GM23338 (cell line): Measurements from ENCODE around the gene EDEM3. TPM values are rescaled to one million over a fixed set of nuclear protein-coding genes. Genes with fewer than 3 reads are reported as not detected.

Source experiments
- ATAC-seq: fragments of 200-7000 bp; cut with Tn5 transposase; 3 replicates; pipeline ENCODE4 v1.9.1; 2020
- DNase-seq: peaks from one replicate; pipeline ENCODE4 v3.0.0-alpha.2; 2015; ENCODE audit warnings: low spot score
- H2AFZ ChIP-seq: fragments of 200-600 bp; sonication (generic); 2 replicates; pipeline ENCODE4 v1.8.0; 2016; ENCODE audit warnings: antibody characterized with exemption, mild to moderate bottlenecking, moderate library complexity
- H3F3A ChIP-seq: fragments of 200-600 bp; sonication (generic); replicated peaks from 2 replicates; pipeline ENCODE4 v1.8.0; 2017; ENCODE audit warnings: antibody characterized with exemption, mixed run types, low read depth
- H3K27ac ChIP-seq: fragments of 200-600 bp; sonication (generic); 2 replicates; pipeline ENCODE4 v1.6.1; 2016; ENCODE audit warnings: low read depth
- H3K27me3 ChIP-seq: fragments of 200-600 bp; sonication (generic); 2 replicates; pipeline ENCODE4 v1.8.0; 2016; ENCODE audit warnings: mild to moderate bottlenecking, mixed run types, moderate library complexity; ENCODE audit not compliant: insufficient read depth
- H3K36me3 ChIP-seq: fragments of 200-600 bp; sonication (generic); 2 replicates; pipeline ENCODE4 v1.8.0; 2016; ENCODE audit warnings: mild to moderate bottlenecking; ENCODE audit not compliant: insufficient read depth
- H3K4me1 ChIP-seq: fragments of 200-600 bp; sonication (generic); 2 replicates; pipeline ENCODE4 v1.8.0; 2016; ENCODE audit warnings: mild to moderate bottlenecking, moderate library complexity; ENCODE audit not compliant: insufficient read depth
- H3K4me2 ChIP-seq: fragments of 200-600 bp; sonication (generic); 2 replicates; pipeline ENCODE4 v1.7.1; 2017; ENCODE audit warnings: mixed run types
- H3K4me3 ChIP-seq: fragments of 200-600 bp; sonication (generic); 2 replicates; pipeline ENCODE4 v1.6.1; 2016; ENCODE audit warnings: mixed run types
- H3K79me2 ChIP-seq: fragments of 200-600 bp; sonication (generic); replicated peaks from 2 replicates; pipeline ENCODE4 v1.8.0; 2017; ENCODE audit warnings: mild to moderate bottlenecking; ENCODE audit not compliant: insufficient read depth
- H3K9me2 ChIP-seq: fragments of 200-600 bp; sonication (generic); 2 replicates; pipeline ENCODE4 v1.8.0; 2017; ENCODE audit not compliant: insufficient read depth
- H4K20me1 ChIP-seq: fragments of 200-600 bp; sonication (generic); replicated peaks from 2 replicates; pipeline ENCODE4 v1.8.0; 2017; ENCODE audit warnings: mild to moderate bottlenecking; ENCODE audit not compliant: insufficient read depth
- H3K27ac Mint-ChIP-seq: 2 replicates; pipeline ENCODE4 v1.8.0; 2020; ENCODE audit warnings: inconsistent platforms, mild to moderate bottlenecking, moderate library complexity, mixed read lengths
- H3K27me3 Mint-ChIP-seq: 3 replicates; pipeline ENCODE4 v1.8.0; 2022; ENCODE audit warnings: low read depth, mild to moderate bottlenecking, moderate library complexity, mixed read lengths, inconsistent platforms; ENCODE audit not compliant: insufficient read depth, poor library complexity
- H3K36me3 Mint-ChIP-seq: 3 replicates; pipeline ENCODE4 v1.8.0; 2021; ENCODE audit warnings: low read depth, mild to moderate bottlenecking, inconsistent platforms, moderate library complexity, mixed read lengths
- H3K4me1 Mint-ChIP-seq: 3 replicates; pipeline ENCODE4 v1.8.0; 2020; ENCODE audit warnings: mild to moderate bottlenecking, inconsistent platforms, mixed read lengths
- H3K4me3 Mint-ChIP-seq: 3 replicates; pipeline ENCODE4 v1.8.0; 2021; ENCODE audit warnings: moderate library complexity, mild to moderate bottlenecking, inconsistent platforms, mixed read lengths
- H3K9me3 Mint-ChIP-seq: 3 replicates; pipeline ENCODE4 v1.8.0; 2020; ENCODE audit warnings: moderate library complexity, mild to moderate bottlenecking, inconsistent platforms, mixed read lengths
- CREB1 ChIP-seq: fragments of 250-450 bp; sonication (Bioruptor Pico); IDR thresholded peaks from 2 replicates; pipeline ENCODE4 v1.5.0; 2020; ENCODE audit warnings: low read depth, mild to moderate bottlenecking, moderate library complexity
- CTCF ChIP-seq, 2 experiments: fragments of 200-600 bp in 1 of 2; sonication (generic) in 1 of 2; conservative IDR thresholded peaks; 2 replicates each; pipeline versions ENCODE4 v1.5.1 to v1.6.1; 2016 to 2017; ENCODE audit warnings: antibody characterized with exemption in 2 of 2, low read depth in 2 of 2, mild to moderate bottlenecking in 2 of 2, moderate library complexity in 1 of 2
- ETS1 ChIP-seq: IDR thresholded peaks from 2 replicates; pipeline ENCODE4 v1.6.1; 2016; ENCODE audit warnings: antibody characterized with exemption
- EZH2 ChIP-seq: fragments of 200-600 bp; sonication (generic); IDR thresholded peaks from one replicate; pipeline ENCODE4 v1.8.0; 2017; ENCODE audit warnings: antibody characterized with exemption, mild to moderate bottlenecking, low read depth; ENCODE audit not compliant: unreplicated experiment
- EZH2phosphoT487 ChIP-seq: fragments of 200-600 bp; sonication (generic); IDR thresholded peaks from one replicate; pipeline ENCODE4 v1.8.1; 2018; ENCODE audit warnings: antibody characterized with exemption; ENCODE audit not compliant: unreplicated experiment
- JUNB ChIP-seq: IDR thresholded peaks from one replicate; pipeline ENCODE4 v1.6.1; 2016; ENCODE audit warnings: antibody characterized with exemption; ENCODE audit not compliant: unreplicated experiment
- NANOG ChIP-seq: IDR thresholded peaks from 2 replicates; pipeline ENCODE4 v1.6.1; 2016; ENCODE audit warnings: antibody characterized with exemption, borderline replicate concordance
- POLR2AphosphoS5 ChIP-seq: IDR thresholded peaks from 2 replicates; pipeline ENCODE4 v1.6.1; 2016; ENCODE audit warnings: antibody characterized with exemption, low read depth
- STAT1 ChIP-seq: IDR thresholded peaks from one replicate; pipeline ENCODE4 v1.6.1; 2016; ENCODE audit warnings: antibody characterized with exemption; ENCODE audit not compliant: unreplicated experiment
- ZNF114 ChIP-seq: fragments of 250-450 bp; sonication (Bioruptor Pico); IDR thresholded peaks from 2 replicates; pipeline ENCODE4 v1.5.0; 2020; ENCODE audit warnings: mild to moderate bottlenecking, moderate library complexity
- ZNF331 ChIP-seq: fragments of 250-450 bp; sonication (Bioruptor Pico); IDR thresholded peaks from 2 replicates; pipeline ENCODE4 v1.5.0; 2020; ENCODE audit warnings: low read depth, mild to moderate bottlenecking, moderate library complexity
- ZNF462 ChIP-seq: fragments of 250-450 bp; sonication (Bioruptor Pico); IDR thresholded peaks from 2 replicates; pipeline ENCODE4 v1.5.0; 2020; ENCODE audit warnings: mild to moderate bottlenecking, moderate library complexity
- polyA plus RNA-seq: library from polyadenylated mRNA; unstranded; fragments of >200 nt; fragmentation: Nextera tagmentation; extraction: Ambion mirVana; gene quantifications from 2 replicates; pipeline ENCODE4 v1.2.1, GENCODE V29; 2016
- total RNA-seq: library from RNA; depleted of rRNA; stranded (reverse); fragments of >200 nt; shearing (Covaris generic); gene quantifications from 2 replicates; pipeline ENCODE4 v1.2.3, GENCODE V29; 2014
- TF ChIP-seq, protein P1 (sequence below): IDR thresholded peaks from one replicate; pipeline ENCODE4 v1.6.1; 2018; ENCODE audit warnings: antibody characterized with exemption; ENCODE audit not compliant: unreplicated experiment

Gene EDEM3
- total and polyA plus RNA-seq, 2 experiments from 2014 or later = 4.8 to 11.5 TPM

GRCh38 chr1:184767591-184767990 is 12.9 kb upstream of the EDEM3 start:
- H3K4me1 Mint-ChIP-seq = no peaks in the 10 kb centered on the region
- Histone ChIP-seq H3K36me3 (no peaks in the 10 kb centered on the region), H3K4me2 (no peak overlapping the region), H3K4me1 (no peaks in the 10 kb centered on the region), H3K79me2 (no peaks in the 10 kb centered on the region), H3F3A (no peaks in the 10 kb centered on the region), H3K27me3 (no peaks in the 10 kb centered on the region), H3K9me2 (no peaks in the 10 kb centered on the region), H4K20me1 (no peaks in the 10 kb centered on the region), H2AFZ (no peak overlapping the region), H3K4me3 (no peak overlapping the region), H3K27ac (no peak overlapping the region)
- no peaks in the 10 kb centered on the region for H3K36me3 Mint-ChIP-seq
- no peaks in the 10 kb centered on the region for H3K27me3 Mint-ChIP-seq
- no peak overlapping the region for H3K4me3 Mint-ChIP-seq
- no peaks in the 10 kb centered on the region for H3K9me3 Mint-ChIP-seq
- ATAC-seq = no peak
- no peak for DNase-seq
- H3K27ac Mint-ChIP-seq = no peak overlapping the region
- TF ChIP-seq JUNB (no peak), EZH2phosphoT487 (no peak), STAT1 (no peak), EZH2 (no peak), CTCF (conservative IDR thresholded peaks at IDR 0.05; ENCODE audit: low read depth in 2 of 2) (no peak), ZNF331 (no peak), POLR2AphosphoS5 (no peak), NANOG (no peak), ZNF462 (CRISPR knock-in tag) (no peak), ETS1 (no peak), CREB1 (CRISPR knock-in tag) (no peak), ZNF114 (CRISPR knock-in tag) (no peak)
- TF ChIP-seq, protein P1, sequence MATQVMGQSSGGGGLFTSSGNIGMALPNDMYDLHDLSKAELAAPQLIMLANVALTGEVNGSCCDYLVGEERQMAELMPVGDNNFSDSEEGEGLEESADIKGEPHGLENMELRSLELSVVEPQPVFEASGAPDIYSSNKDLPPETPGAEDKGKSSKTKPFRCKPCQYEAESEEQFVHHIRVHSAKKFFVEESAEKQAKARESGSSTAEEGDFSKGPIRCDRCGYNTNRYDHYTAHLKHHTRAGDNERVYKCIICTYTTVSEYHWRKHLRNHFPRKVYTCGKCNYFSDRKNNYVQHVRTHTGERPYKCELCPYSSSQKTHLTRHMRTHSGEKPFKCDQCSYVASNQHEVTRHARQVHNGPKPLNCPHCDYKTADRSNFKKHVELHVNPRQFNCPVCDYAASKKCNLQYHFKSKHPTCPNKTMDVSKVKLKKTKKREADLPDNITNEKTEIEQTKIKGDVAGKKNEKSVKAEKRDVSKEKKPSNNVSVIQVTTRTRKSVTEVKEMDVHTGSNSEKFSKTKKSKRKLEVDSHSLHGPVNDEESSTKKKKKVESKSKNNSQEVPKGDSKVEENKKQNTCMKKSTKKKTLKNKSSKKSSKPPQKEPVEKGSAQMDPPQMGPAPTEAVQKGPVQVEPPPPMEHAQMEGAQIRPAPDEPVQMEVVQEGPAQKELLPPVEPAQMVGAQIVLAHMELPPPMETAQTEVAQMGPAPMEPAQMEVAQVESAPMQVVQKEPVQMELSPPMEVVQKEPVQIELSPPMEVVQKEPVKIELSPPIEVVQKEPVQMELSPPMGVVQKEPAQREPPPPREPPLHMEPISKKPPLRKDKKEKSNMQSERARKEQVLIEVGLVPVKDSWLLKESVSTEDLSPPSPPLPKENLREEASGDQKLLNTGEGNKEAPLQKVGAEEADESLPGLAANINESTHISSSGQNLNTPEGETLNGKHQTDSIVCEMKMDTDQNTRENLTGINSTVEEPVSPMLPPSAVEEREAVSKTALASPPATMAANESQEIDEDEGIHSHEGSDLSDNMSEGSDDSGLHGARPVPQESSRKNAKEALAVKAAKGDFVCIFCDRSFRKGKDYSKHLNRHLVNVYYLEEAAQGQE = no peak
